MM.1S (cell line): ENCODE data around the gene GRIA4.

ENCODE experiments used
- DNase-seq: peaks from one replicate; pipeline ENCODE4 v3.0.0-alpha.2; 2015
- H2AFZ ChIP-seq: fragments of 300-600 bp; sonication (generic); 2 replicates; pipeline ENCODE4 v1.6.0; 2016; ENCODE audit warnings: antibody characterized with exemption, low read length
- H3F3A ChIP-seq: fragments of 300-600 bp; sonication (generic); 2 replicates; pipeline ENCODE4 v1.6.1; 2016; ENCODE audit warnings: mild to moderate bottlenecking, antibody characterized with exemption, low read length, moderate library complexity, mixed read lengths; ENCODE audit not compliant: insufficient read depth
- H3K27ac ChIP-seq: fragments of 300-600 bp; sonication (generic); 2 replicates; pipeline ENCODE4 v1.5.1; 2016; ENCODE audit warnings: mild to moderate bottlenecking, low read length
- H3K27me3 ChIP-seq: fragments of 300-600 bp; sonication (generic); replicated peaks from 2 replicates; pipeline ENCODE4 v1.6.0; 2016; ENCODE audit warnings: low read length; ENCODE audit not compliant: insufficient read depth
- H3K36me3 ChIP-seq: fragments of 300-600 bp; sonication (generic); replicated peaks from 2 replicates; pipeline ENCODE4 v1.6.1; 2016; ENCODE audit warnings: mild to moderate bottlenecking, low read length, mixed read lengths; ENCODE audit not compliant: insufficient read depth
- H3K4me1 ChIP-seq: fragments of 300-600 bp; sonication (generic); 2 replicates; pipeline ENCODE4 v1.6.1; 2016; ENCODE audit warnings: low read length, mixed read lengths
- H3K4me2 ChIP-seq: fragments of 300-600 bp; sonication (generic); 2 replicates; pipeline ENCODE4 v1.6.0; 2016; ENCODE audit warnings: low read depth, low read length
- H3K4me3 ChIP-seq: fragments of 300-600 bp; sonication (generic); 2 replicates; pipeline ENCODE4 v1.5.1; 2016; ENCODE audit warnings: low read length, mixed read lengths
- H3K79me2 ChIP-seq: fragments of 300-600 bp; sonication (generic); 2 replicates; pipeline ENCODE4 v1.6.1; 2016; ENCODE audit warnings: mixed run types, low read length, mixed read lengths
- H3K9ac ChIP-seq: fragments of 300-600 bp; sonication (generic); 2 replicates; pipeline ENCODE4 v1.6.1; 2016; ENCODE audit warnings: low read length, mixed read lengths
- H3K9me2 ChIP-seq: fragments of 300-600 bp; sonication (generic); replicated peaks from 2 replicates; pipeline ENCODE4 v1.6.1; 2016; ENCODE audit warnings: mild to moderate bottlenecking, low read length, mixed read lengths; ENCODE audit not compliant: insufficient read depth
- H3K9me3 ChIP-seq: fragments of 300-600 bp; sonication (generic); replicated peaks from 2 replicates; pipeline ENCODE4 v1.6.1; 2016; ENCODE audit warnings: mild to moderate bottlenecking, low read length, mixed read lengths; ENCODE audit not compliant: insufficient read depth
- H4K20me1 ChIP-seq: fragments of 300-600 bp; sonication (generic); 2 replicates; pipeline ENCODE4 v1.6.1; 2016; ENCODE audit warnings: mild to moderate bottlenecking, low read length, moderate library complexity, mixed read lengths; ENCODE audit not compliant: insufficient read depth
- EZH2 ChIP-seq: fragments of 300-600 bp; sonication (generic); optimal IDR thresholded peaks from 2 replicates; pipeline ENCODE3; 2017; ENCODE audit warnings: low read depth, mild to moderate bottlenecking, antibody characterized with exemption, low read length, mixed read lengths
- EZH2phosphoT487 ChIP-seq: fragments of 300-600 bp; sonication (generic); IDR thresholded peaks from 2 replicates; pipeline ENCODE4 v1.6.1; 2018; ENCODE audit warnings: antibody characterized with exemption, low read length
- TF ChIP-seq, protein P1 (sequence below): fragments of 300-600 bp; sonication (generic); IDR thresholded peaks from 2 replicates; pipeline ENCODE4 v1.5.1; 2016; ENCODE audit warnings: antibody characterized with exemption, low read length, mixed read lengths

Gene GRIA4

DNA sequence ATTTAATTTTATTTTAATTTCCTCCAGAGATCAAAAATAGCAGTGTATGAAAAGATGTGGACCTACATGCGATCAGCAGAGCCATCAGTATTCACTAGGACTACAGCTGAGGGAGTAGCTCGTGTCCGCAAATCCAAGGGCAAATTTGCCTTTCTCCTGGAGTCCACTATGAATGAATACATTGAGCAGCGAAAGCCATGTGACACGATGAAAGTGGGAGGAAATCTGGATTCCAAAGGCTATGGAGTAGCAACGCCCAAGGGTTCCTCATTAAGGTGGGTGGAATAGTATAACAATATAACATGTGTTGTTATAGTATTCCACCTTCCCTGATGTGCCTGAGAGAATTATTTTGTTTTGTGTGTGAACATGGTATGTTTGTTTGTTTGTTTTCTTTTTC, 323.8 kb downstream of the GRIA4 start:
- Histone ChIP-seq H3K9me3 (no peaks in the 10 kb centered on the region), H3K4me3 (no peak overlapping the region), H3K4me1 (no peaks in the 10 kb centered on the region), H3K27ac (no peak overlapping the region), H3F3A (no peaks in the 10 kb centered on the region), H3K27me3 (no peaks in the 10 kb centered on the region), H3K4me2 (no peak overlapping the region), H2AFZ (no peak overlapping the region), H3K79me2 (no peaks in the 10 kb centered on the region), H4K20me1 (no peaks in the 10 kb centered on the region), H3K36me3 (no peaks in the 10 kb centered on the region), H3K9ac (no peak overlapping the region), H3K9me2 (no peaks in the 10 kb centered on the region)
- no peak for DNase-seq
- TF ChIP-seq EZH2phosphoT487 (no peak), EZH2 (no peak)
- TF ChIP-seq, protein P1, sequence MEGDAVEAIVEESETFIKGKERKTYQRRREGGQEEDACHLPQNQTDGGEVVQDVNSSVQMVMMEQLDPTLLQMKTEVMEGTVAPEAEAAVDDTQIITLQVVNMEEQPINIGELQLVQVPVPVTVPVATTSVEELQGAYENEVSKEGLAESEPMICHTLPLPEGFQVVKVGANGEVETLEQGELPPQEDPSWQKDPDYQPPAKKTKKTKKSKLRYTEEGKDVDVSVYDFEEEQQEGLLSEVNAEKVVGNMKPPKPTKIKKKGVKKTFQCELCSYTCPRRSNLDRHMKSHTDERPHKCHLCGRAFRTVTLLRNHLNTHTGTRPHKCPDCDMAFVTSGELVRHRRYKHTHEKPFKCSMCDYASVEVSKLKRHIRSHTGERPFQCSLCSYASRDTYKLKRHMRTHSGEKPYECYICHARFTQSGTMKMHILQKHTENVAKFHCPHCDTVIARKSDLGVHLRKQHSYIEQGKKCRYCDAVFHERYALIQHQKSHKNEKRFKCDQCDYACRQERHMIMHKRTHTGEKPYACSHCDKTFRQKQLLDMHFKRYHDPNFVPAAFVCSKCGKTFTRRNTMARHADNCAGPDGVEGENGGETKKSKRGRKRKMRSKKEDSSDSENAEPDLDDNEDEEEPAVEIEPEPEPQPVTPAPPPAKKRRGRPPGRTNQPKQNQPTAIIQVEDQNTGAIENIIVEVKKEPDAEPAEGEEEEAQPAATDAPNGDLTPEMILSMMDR, result no peak

DNA sequence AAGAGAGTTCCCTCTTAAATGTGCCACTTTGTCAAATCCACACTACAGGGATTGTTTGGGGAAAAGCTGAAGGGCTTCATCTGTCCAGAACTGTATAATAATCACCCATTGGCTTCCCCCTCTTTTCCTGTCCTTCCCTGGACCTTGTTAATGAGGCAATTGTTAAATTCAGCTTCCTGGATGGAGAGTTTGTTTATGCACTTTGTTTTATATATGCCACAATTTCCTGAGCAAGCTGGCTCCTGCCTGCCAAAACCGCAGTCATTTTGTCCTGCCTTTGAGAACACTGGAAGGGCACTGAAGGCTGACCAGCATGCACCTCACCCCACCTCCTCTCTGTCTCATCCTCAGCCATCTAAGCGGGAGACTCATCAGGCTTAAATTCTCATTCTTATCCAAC, 325.9 kb downstream of the GRIA4 start:
- no peaks in the 10 kb centered on the region for H3K27me3 ChIP-seq
- DNase-seq, result no peak
- H2AFZ ChIP-seq, result no peak overlapping the region
- no peak overlapping the region for H3K27ac ChIP-seq
- no peak overlapping the region for H3K4me3 ChIP-seq
- no peak overlapping the region for H3K4me2 ChIP-seq
- no peaks in the 10 kb centered on the region for H3K4me1 ChIP-seq
- H3K36me3 ChIP-seq, result no peaks in the 10 kb centered on the region
- no peaks in the 10 kb centered on the region for H3F3A ChIP-seq
- TF ChIP-seq, protein P1, result no peak
- TF ChIP-seq EZH2 (no peak), EZH2phosphoT487 (no peak)
- H3K9me3 ChIP-seq, result no peaks in the 10 kb centered on the region
- H4K20me1 ChIP-seq, result no peaks in the 10 kb centered on the region
- H3K9me2 ChIP-seq, result no peaks in the 10 kb centered on the region
- H3K79me2 ChIP-seq, result no peaks in the 10 kb centered on the region
- H3K9ac ChIP-seq, result no peak overlapping the region

DNA sequence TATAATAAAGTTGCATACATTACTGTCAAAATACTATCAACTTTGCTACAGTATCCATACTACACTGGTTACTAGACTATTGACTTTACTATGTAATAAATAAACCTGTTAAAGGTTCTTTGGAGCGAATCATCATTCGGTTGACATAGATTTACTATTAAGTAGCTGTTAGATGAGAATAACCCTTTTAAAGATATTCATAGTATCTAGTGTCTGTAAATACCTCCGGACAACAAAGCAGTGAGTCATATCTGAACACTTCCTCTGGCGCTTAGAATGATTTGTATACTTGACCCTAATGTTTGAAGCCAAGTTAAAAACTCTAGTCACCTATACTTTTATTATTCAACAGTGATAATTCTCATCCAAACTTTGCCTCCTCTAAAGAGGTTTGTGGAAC, 327.5 kb downstream of the GRIA4 start:
- H3K27me3 ChIP-seq, result no peaks in the 10 kb centered on the region
- no peak overlapping the region for H3K4me2 ChIP-seq
- H3K9me3 ChIP-seq, result no peaks in the 10 kb centered on the region
- H3K9ac ChIP-seq, result no peak overlapping the region
- no peaks in the 10 kb centered on the region for H3K9me2 ChIP-seq
- no peak for DNase-seq
- H3K27ac ChIP-seq, result no peak overlapping the region
- H2AFZ ChIP-seq, result no peak overlapping the region
- H3K79me2 ChIP-seq, result no peaks in the 10 kb centered on the region
- no peaks in the 10 kb centered on the region for H3K4me1 ChIP-seq
- H3K36me3 ChIP-seq, result no peaks in the 10 kb centered on the region
- TF ChIP-seq EZH2, result no peak
- no peak for TF ChIP-seq EZH2phosphoT487
- TF ChIP-seq, protein P1, result no peak
- no peaks in the 10 kb centered on the region for H4K20me1 ChIP-seq
- H3K4me3 ChIP-seq, result no peak overlapping the region
- no peaks in the 10 kb centered on the region for H3F3A ChIP-seq
